CD8-positive, alpha-beta memory T cell (primary cell): Measurements from ENCODE around the gene LDLRAP1. TPM values are rescaled to one million over a fixed set of nuclear protein-coding genes. Genes with fewer than 3 reads are reported as not detected.
"Not testable (repeated sequence)": the region's sequence is repeated elsewhere in the genome, so short reads cannot be mapped to it uniquely, and the experiment has no call there.

Experiments used
- CTCF ChIA-PET: fragments of 350-600 bp; sonication (Branson Sonifier 250); formaldehyde crosslinking; loops from one replicate; lab custom pipeline; 2021; ENCODE audit warnings: antibody characterized with exemption; lab: Charles Lee
- POLR2A ChIA-PET: fragments of 350-600 bp; sonication (Branson Sonifier 250); formaldehyde crosslinking; loops from one replicate; lab custom pipeline; 2021; ENCODE audit warnings: antibody characterized with exemption; lab: Charles Lee
- DNase-seq, 5 donors: peaks; one replicate each; pipeline versions ENCODE4 v3.0.0 to v3.0.0-alpha.2; 2020 to 2022; ENCODE audit warnings: mixed read lengths in 1 of 5
- H3K27ac ChIP-seq: one replicate; pipeline ENCODE4 v1.7.0; 2013; ENCODE audit warnings: low read depth, mild to moderate bottlenecking, low read length, moderate library complexity
- H3K27me3 ChIP-seq: 2 replicates; pipeline ENCODE4 v1.7.0; 2013; ENCODE audit warnings: low read length, mild to moderate bottlenecking; ENCODE audit not compliant: insufficient read depth, poor library complexity, severe bottlenecking
- H3K36me3 ChIP-seq: 2 replicates; pipeline ENCODE4 v1.7.0; 2013; ENCODE audit warnings: mild to moderate bottlenecking, low read length, moderate library complexity; ENCODE audit not compliant: insufficient read depth
- H3K4me1 ChIP-seq: 2 replicates; pipeline ENCODE4 v1.7.0; 2013; ENCODE audit warnings: mild to moderate bottlenecking, low read length, moderate library complexity; ENCODE audit not compliant: insufficient read depth
- H3K4me3 ChIP-seq: 2 replicates; pipeline ENCODE4 v1.7.0; 2013; ENCODE audit warnings: mild to moderate bottlenecking, low read length
- H3K9me3 ChIP-seq: 2 replicates; pipeline ENCODE4 v1.7.0; 2013; ENCODE audit warnings: mild to moderate bottlenecking, low read length
- H3K27ac Mint-ChIP-seq, 8 donors: one replicate each; pipeline ENCODE4 v1.8.0; 2020 to 2021; ENCODE audit warnings: mixed read lengths in 8 of 8, mild to moderate bottlenecking in 6 of 8, inconsistent platforms in 3 of 8, moderate library complexity in 3 of 8
- H3K27me3 Mint-ChIP-seq, 2 donors: one replicate each; pipeline ENCODE4 v1.8.0; 2020 to 2021; ENCODE audit warnings: mixed read lengths in 2 of 2, mild to moderate bottlenecking in 1 of 2, moderate library complexity in 1 of 2
- H3K36me3 Mint-ChIP-seq, 3 donors: one replicate each; pipeline ENCODE4 v1.8.0; 2020 to 2021; ENCODE audit warnings: mixed read lengths in 3 of 3, inconsistent platforms in 1 of 3, mild to moderate bottlenecking in 1 of 3
- H3K4me1 Mint-ChIP-seq, 3 donors: one replicate each; pipeline ENCODE4 v1.8.0; 2020 to 2021; ENCODE audit warnings: mixed read lengths in 3 of 3, inconsistent platforms in 1 of 3, mild to moderate bottlenecking in 1 of 3
- H3K4me3 Mint-ChIP-seq, 7 donors: one replicate each; pipeline ENCODE4 v1.8.0; 2020 to 2021; ENCODE audit warnings: mixed read lengths in 7 of 7, mild to moderate bottlenecking in 6 of 7, moderate library complexity in 4 of 7, inconsistent platforms in 2 of 7
- H3K9me3 Mint-ChIP-seq, 5 donors: one replicate each; pipeline ENCODE4 v1.8.0; 2020 to 2022; ENCODE audit warnings: mixed read lengths in 5 of 5, mild to moderate bottlenecking in 3 of 5, moderate library complexity in 2 of 5, inconsistent platforms in 1 of 5
- polyA plus RNA-seq: library from polyadenylated mRNA; unstranded; fragments of 300-500 nt; fragmentation: Illumina TruSeq; gene quantifications from one replicate; pipeline ENCODE4 v1.2.3, GENCODE V29; 2021
- total RNA-seq, 2 experiments: library from RNA; stranded (reverse); gene quantifications; one replicate each; pipeline ENCODE4 v1.2.3, GENCODE V29; 2021

LDLRAP1 gene
- total and polyA plus RNA-seq, 3 experiments from 2014 or later, result 21.1 to 302 (median 22.0) TPM

DNA sequence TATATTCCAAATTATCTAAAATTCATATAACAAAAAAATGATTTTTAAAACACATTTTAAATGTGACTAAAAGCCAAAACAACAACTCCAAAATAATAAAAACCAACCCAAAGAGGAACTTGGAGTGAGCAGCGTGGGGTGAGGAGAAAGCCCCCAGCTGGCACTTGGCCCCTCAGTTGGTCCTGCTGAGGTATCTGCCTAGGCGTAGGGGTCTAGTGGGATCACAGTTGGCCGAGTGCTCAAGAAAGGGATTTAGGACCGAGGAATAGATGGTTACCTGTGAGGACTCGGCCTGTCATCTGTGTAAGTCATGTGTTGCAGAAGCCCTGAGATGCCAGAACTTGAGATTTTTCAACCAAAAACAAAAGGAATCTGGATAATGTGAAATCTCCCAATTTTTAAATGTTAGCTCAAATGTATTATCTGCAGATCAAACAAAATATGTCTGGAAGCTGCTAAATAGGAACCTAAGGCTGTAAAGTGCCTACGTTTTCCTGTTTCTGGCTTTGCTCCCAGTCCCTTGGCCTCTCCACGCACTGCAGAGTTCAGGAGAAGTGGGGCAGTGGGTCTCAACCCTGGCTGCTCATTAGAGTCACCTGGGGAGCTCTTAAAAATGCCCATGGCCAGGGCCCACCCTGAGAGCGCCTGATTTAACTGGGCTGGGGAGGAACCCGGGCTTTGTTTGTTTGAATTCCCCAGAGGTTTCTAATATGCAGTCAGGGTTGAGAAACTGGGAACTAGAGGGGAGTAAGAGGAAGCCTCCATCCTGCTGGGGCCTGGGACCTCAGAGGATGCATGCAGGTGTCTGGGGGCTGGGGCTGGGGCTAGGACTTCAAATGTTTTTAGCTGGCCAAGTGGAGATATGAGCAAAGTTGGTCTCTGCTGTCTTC, 38.5 kb upstream of the LDLRAP1 start:
- ChIA-PET POLR2A (interaction anchor here (1.1 to 1.2 kb wide), 2 partner anchors 16 to 53 kb away, joined by 3 to 5 read pairs; no protein-coding TSS in a partner anchor), CTCF (interaction anchor here (0.8 to 7.1 kb wide), 18 partner anchors 12 to 307 kb away, joined by 3 to 79 read pairs (median 4); no protein-coding TSS in a partner anchor)
- Histone ChIP-seq H3K9me3 (no peaks in the 10 kb centered on the region), H3K36me3 (no peaks in the 10 kb centered on the region), H3K27ac (no peak overlapping the region), H3K4me3 (no peak overlapping the region), H3K4me1 (peaks cover 23% of the 10 kb centered on the region), H3K27me3 (no peaks in the 10 kb centered on the region)
- Mint-ChIP-seq H3K27me3 (no peaks in the 10 kb centered on the region), H3K4me3 (no peak overlapping the region), H3K36me3 (peaks cover 0 to 13% (median 4%) of the 10 kb centered on the region in 3 donors), H3K27ac (peak overlapping the region in 1 of 8 donors; percentile 80), H3K9me3 (no peaks in the 10 kb centered on the region), H3K4me1 (peaks cover 8 to 25% (median 19%) of the 10 kb centered on the region in 3 donors)
- no peak for DNase-seq

DNA sequence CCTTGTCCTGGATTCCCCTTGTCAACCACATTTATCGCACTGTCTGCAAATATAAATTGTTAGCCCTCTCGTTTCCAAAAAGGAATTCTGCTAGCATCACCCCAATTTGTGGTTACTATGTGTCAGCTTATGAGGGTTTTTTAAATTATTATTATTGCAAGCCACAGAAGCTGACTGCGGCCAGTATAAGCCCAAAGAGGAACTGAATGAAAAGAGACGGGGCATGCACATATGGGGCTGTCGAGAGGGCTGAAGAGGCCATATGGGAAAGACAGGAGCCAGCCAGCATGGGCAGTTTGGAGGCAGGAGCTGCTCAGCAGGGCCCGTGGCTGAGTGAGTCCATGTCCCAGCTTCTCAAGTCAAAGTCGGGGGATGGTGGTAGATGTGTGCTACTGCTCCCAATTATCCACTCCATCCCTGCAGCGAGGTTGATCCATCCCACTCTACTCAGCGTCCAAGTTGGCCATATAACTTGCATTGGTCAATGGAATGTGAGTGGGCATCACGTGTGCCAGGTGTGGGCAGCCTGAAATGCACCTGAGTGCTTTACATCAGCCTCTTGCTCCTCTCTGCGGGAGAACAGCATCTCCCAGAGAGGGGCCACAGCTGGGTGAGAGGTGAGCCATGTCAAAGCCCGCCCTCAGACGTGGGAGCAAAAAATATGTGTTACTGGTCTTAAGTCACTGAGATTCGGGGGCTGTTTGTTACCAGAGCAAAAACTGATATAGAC, 37.6 kb upstream of the LDLRAP1 start:
- Mint-ChIP-seq H3K27me3 (no peaks in the 10 kb centered on the region), H3K36me3 (peaks cover 0 to 5% (median 4%) of the 10 kb centered on the region in 3 donors), H3K27ac (peak overlapping the region in 5 of 8 donors; percentile 2 to 80 (median 68)), H3K9me3 (no peaks in the 10 kb centered on the region), H3K4me3 (peak overlapping the region in 6 of 7 donors; percentile 48 to 72 (median 66)), H3K4me1 (peaks cover 8 to 25% (median 19%) of the 10 kb centered on the region in 3 donors)
- no peaks in the 10 kb centered on the region for H3K27me3 ChIP-seq
- H3K4me1 ChIP-seq, result peaks cover 23% of the 10 kb centered on the region
- no peaks in the 10 kb centered on the region for H3K9me3 ChIP-seq
- CTCF ChIA-PET, result interaction anchor here (0.8 to 7.1 kb wide), 4 partner anchors 11 to 306 kb away, joined by 3 to 79 read pairs (median 5); no protein-coding TSS in a partner anchor
- H3K4me3 ChIP-seq, result no peak overlapping the region
- DNase-seq, result no peak
- POLR2A ChIA-PET, result interaction anchor here (1.1 kb wide), 1 partner anchor 52 kb away, joined by 3 read pairs; no protein-coding TSS in a partner anchor
- H3K36me3 ChIP-seq, result no peaks in the 10 kb centered on the region
- H3K27ac ChIP-seq, result no peak overlapping the region

DNA sequence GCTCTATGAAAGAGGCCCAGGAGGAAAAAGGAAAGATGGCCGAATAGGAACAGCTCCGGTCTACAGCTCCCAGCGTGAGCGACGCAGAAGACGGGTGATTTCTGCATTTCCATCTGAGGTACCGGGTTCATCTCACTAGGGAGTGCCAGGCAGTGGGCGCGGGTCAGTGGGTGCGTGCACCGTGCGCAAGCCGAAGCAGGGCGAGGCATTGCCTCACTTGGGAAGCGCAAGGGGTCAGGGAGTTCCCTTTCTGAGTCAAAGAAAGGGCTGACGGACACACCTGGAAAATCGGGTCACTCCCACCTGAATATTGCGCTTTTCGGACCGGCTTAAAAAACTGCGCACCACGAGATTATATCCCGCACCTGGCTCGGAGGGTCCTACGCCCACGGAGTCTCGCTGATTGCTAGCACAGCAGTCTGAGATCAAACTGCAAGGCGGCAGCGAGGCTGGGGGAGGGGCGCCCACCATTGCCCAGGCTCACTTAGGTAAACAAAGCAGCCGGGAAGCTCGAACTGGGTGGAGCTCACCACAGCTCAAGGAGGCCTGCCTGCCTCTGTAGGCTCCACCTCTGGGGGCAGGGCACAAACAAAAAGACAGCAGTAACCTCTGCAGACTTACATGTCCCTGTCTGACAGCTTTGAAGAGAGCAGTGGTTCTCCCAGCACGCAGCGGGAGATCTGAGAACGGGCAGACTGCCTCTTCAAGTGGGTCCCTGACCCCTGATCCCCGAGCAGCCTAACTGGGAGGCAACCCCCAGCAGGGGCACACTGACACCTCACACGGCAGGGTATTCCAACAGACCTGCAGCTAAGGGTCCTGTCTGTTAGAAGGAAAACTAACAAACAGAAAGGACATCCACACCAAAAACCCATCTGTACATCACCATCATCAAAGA, 36.6 kb upstream of the LDLRAP1 start:
- not testable (repeated sequence) for H3K9me3 ChIP-seq, H3K27me3 Mint-ChIP-seq, H3K36me3 ChIP-seq, H3K27me3 ChIP-seq, H3K36me3 Mint-ChIP-seq, H3K4me3 ChIP-seq, H3K9me3 Mint-ChIP-seq, H3K27ac ChIP-seq
- peaks cover 23% of the 10 kb centered on the region for H3K4me1 ChIP-seq
- CTCF ChIA-PET, result interaction anchor here (1.4 to 7.1 kb wide), 2 partner anchors 15 to 303 kb away, joined by 6 to 79 read pairs; no protein-coding TSS in a partner anchor
- Mint-ChIP-seq H3K4me1 (peaks cover 8 to 25% (median 19%) of the 10 kb centered on the region in 3 donors), H3K4me3 (peak overlapping the region; percentile 13 to 73 (median 71)), H3K27ac (peak overlapping the region in 6 of 8 donors; percentile 2 to 77 (median 56))
- POLR2A ChIA-PET, result interaction anchor here (0.8 kb wide), 1 partner anchor 102 kb away, joined by 3 read pairs; no protein-coding TSS in a partner anchor
- DNase-seq, result peak in 3 of 5 donors; percentile 17 to 70 (median 54)

DNA sequence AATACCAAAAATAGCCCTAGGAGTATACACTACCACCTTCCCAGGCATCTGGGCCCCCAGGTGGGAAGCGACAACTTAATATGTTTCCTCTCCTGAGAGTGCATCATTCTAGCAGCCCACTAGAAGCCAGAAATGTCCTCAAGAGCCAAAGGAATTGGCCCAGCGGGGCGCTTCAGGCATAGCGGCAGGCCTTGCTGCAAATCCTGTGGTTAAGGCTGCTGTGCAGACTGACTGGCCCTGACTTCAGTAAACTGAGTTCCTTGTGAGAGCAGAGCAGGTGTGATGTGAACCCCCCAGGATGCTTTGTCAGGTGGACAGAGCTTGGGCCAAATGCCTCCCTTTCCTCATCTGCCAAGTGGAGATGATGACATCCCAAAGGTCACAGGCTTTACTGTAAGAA, 29.7 kb upstream of the LDLRAP1 start:
- no peaks in the 10 kb centered on the region for H3K36me3 ChIP-seq
- Mint-ChIP-seq H3K9me3 (peaks cover 0 to 3% (median 0%) of the 10 kb centered on the region in 5 donors), H3K4me1 (no peaks in the 10 kb centered on the region), H3K4me3 (no peak overlapping the region), H3K36me3 (no peaks in the 10 kb centered on the region), H3K27ac (no peak overlapping the region), H3K27me3 (peaks cover 0 to 2% of the 10 kb centered on the region in 2 donors)
- CTCF ChIA-PET, result interaction anchor here (0.9 to 1.5 kb wide), 3 partner anchors 10 to 60 kb away, joined by 3 to 5 read pairs (median 3); no protein-coding TSS in a partner anchor
- no peaks in the 10 kb centered on the region for H3K9me3 ChIP-seq
- H3K4me1 ChIP-seq, result no peaks in the 10 kb centered on the region
- DNase-seq, result peak in 1 of 5 donors; percentile 32
- no peak overlapping the region for H3K4me3 ChIP-seq
- no peak overlapping the region for H3K27ac ChIP-seq
- POLR2A ChIA-PET, result no interaction called here
- H3K27me3 ChIP-seq, result no peaks in the 10 kb centered on the region

DNA sequence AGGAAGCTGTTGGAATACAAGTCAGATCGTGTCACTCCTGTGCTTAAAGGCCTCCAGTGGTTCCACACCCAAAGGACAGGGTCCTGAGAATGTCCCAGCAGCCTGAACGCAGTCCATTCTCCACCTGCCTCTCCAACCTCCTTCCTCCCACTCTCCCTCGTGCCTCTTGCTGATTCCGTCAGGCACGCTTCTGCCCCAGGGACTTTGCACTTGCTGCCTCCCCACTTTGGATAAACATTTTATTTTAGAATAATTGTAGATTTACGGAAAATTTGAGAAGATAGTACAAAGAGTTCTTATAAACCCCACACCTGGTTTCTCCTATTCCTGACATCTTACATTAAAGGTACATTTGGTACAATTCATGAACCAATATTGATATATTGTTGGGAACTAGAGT, 28.4 kb upstream of the LDLRAP1 start:
- H3K9me3 ChIP-seq, result no peaks in the 10 kb centered on the region
- no peak overlapping the region for H3K27ac Mint-ChIP-seq
- H3K27me3 Mint-ChIP-seq, result peaks cover 0 to 2% of the 10 kb centered on the region in 2 donors
- no peak overlapping the region for H3K27ac ChIP-seq
- no peaks in the 10 kb centered on the region for H3K36me3 Mint-ChIP-seq
- no peak overlapping the region for H3K4me3 ChIP-seq
- peaks cover 0 to 3% (median 0%) of the 10 kb centered on the region in 5 donors for H3K9me3 Mint-ChIP-seq
- H3K4me3 Mint-ChIP-seq, result no peak overlapping the region
- CTCF ChIA-PET, result no interaction called here
- no peaks in the 10 kb centered on the region for H3K36me3 ChIP-seq
- H3K4me1 ChIP-seq, result no peaks in the 10 kb centered on the region
- DNase-seq, result peak in 1 of 5 donors; percentile 8
- POLR2A ChIA-PET, result no interaction called here
- H3K27me3 ChIP-seq, result no peaks in the 10 kb centered on the region
- no peaks in the 10 kb centered on the region for H3K4me1 Mint-ChIP-seq

DNA sequence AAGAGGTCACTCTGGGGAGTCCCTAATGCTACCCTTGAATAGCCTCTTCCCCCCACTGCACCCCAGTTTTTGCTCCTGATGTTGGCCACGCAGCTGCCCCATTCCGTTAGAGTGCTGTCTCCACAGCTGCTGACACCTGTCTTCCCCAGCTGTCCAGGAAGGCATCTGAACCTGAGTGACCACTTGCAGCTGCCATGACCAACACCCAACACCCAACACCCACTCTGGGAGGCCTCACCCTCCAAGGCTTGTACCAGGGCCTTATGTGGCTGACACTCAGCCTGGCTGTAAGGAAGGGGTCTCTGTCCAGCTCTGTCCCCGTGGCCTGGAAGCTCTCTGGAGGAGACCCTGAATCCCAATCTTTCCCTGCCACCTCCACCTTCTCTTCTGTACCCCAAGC, 26.7 kb upstream of the LDLRAP1 start:
- Histone ChIP-seq H3K36me3 (no peaks in the 10 kb centered on the region), H3K4me3 (no peak overlapping the region), H3K27me3 (no peaks in the 10 kb centered on the region), H3K4me1 (peaks cover 6% of the 10 kb centered on the region), H3K27ac (no peak overlapping the region), H3K9me3 (no peaks in the 10 kb centered on the region)
- Mint-ChIP-seq H3K4me1 (peaks cover 7 to 9% (median 9%) of the 10 kb centered on the region in 3 donors), H3K27me3 (peaks cover 0 to 2% of the 10 kb centered on the region in 2 donors), H3K27ac (no peak overlapping the region), H3K36me3 (no peaks in the 10 kb centered on the region), H3K9me3 (peaks cover 0 to 3% (median 0%) of the 10 kb centered on the region in 5 donors), H3K4me3 (no peak overlapping the region)
- ChIA-PET CTCF (interaction anchor here (1.0 to 1.1 kb wide), 2 partner anchors 11 to 56 kb away, joined by 3 to 4 read pairs; no protein-coding TSS in a partner anchor), POLR2A (no interaction called here)
- DNase-seq, result peak in 1 of 5 donors; percentile 6
